ENCODE data around the gene TTLL12. TPM values are rescaled to one million over a fixed set of nuclear protein-coding genes. Genes with fewer than 3 reads are reported as not detected.
A peak's percentile ranks its signal among the peaks of the same experiment; 100 is the strongest.

Gene TTLL12
- total RNA-seq, 2 experiments from 2014 or later = 104 to 106 TPM

DNA sequence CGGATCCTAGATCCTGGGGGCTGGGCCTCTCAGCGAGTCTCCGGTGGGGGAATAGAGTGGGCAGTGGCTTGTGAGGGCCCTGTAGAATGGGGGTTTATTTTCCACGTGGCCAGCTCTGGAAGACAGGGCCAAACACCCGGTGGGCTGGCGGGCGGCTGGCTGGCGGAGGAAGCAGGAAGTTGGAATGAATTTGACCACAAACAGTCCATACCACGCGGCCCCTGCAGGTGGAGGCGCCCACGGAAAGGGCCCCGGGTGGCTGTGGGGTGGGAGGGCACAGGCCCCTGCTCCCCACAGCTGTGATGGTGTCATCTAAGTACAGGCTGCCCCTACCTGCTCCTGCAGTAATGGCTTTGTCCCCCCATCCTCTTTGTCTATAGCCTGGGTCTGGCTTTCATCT, 58.8 kb downstream of the TTLL12 start:
- Mint-ChIP-seq H3K4me3 (no peak overlapping the region), H3K36me3 (peaks cover 2% of the 10 kb centered on the region), H3K27me3 (no peaks in the 10 kb centered on the region), H3K27ac (peak overlapping the region; percentile 25), H3K4me1 (peaks cover 8% of the 10 kb centered on the region), H3K9me3 (no peaks in the 10 kb centered on the region)
- DNase-seq = no peak

DNA sequence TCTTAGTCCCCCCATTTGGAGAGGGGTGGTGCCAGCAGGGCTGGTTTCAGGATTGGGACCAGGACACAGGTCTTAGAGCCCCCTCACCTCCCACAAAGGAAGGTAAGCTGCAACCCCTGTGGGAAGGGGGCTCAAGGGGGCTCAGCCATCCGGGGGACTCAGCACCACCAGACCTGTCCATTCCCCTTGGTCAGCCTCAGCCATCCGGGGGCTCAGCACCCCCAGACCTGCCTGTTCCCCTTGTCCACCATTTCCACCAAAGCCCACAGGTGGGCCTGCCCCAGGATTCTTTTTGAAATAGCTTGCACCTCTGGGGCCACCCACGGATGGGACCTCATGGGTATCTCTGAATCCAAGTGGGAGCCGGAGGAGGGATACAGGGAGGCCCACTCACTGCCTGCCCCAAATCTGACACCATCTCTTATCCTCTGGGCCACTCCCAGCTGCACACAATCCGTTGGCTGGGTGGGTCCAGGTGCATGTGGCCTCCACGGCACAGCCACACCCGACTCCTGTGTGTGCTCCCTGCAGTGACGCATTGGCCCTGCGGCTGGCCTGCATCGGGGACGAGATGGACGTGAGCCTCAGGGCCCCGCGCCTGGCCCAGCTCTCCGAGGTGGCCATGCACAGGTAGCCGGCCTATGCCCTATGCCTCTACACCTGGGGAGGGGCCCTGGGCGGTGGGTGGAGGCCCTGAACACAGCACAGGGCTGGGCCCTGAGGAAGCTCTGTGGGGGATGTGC, 59.6 kb downstream of the TTLL12 start:
- peaks cover 2% of the 10 kb centered on the region for H3K36me3 Mint-ChIP-seq
- no peak overlapping the region for H3K27ac Mint-ChIP-seq

DNA sequence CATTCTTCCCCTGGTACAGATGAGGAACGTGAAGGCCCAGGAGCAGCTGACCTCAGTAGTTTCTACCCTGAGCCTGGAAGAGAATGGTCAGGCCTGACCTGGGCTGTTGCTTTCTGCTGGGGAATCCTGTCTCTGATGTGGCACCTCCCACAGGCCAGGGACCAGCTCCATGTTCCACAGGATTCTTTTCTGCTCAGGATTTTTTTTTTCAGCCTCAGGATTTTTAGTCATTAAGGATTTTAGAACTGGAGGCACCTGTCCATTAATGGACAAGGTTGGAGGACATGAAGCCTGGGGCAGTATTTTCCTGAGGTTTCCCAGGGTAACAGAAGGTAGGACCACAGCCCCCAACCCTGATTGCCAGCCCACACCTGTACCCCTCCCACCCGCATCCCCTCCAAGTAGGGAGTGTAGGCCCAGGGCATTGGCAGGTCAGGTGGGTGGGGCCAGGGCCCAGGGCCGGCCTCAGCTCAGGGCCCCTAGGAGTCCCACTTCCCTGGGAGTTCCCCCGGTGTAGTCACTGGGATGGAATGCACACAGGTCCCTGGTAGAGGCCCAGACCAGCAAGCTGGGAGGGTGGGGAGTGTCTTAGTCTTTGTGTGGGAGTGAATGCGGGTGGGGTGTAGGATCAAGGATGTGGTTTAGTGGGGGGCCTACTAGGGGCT, 60.3 kb downstream of the TTLL12 start:
- H3K27me3 Mint-ChIP-seq = no peaks in the 10 kb centered on the region
- no peaks in the 10 kb centered on the region for H3K9me3 Mint-ChIP-seq
- no peak for DNase-seq
- peaks cover 8% of the 10 kb centered on the region for H3K4me1 Mint-ChIP-seq
- no peak overlapping the region for H3K27ac Mint-ChIP-seq
- H3K36me3 Mint-ChIP-seq = no peaks in the 10 kb centered on the region
- H3K4me3 Mint-ChIP-seq = no peak overlapping the region

More for the DNA sequence above, 59.6 kb downstream of the TTLL12 start:
- Mint-ChIP-seq H3K27me3 (no peaks in the 10 kb centered on the region), H3K9me3 (no peaks in the 10 kb centered on the region), H3K4me3 (no peak overlapping the region), H3K4me1 (peaks cover 8% of the 10 kb centered on the region)
- no peak for DNase-seq

DNA sequence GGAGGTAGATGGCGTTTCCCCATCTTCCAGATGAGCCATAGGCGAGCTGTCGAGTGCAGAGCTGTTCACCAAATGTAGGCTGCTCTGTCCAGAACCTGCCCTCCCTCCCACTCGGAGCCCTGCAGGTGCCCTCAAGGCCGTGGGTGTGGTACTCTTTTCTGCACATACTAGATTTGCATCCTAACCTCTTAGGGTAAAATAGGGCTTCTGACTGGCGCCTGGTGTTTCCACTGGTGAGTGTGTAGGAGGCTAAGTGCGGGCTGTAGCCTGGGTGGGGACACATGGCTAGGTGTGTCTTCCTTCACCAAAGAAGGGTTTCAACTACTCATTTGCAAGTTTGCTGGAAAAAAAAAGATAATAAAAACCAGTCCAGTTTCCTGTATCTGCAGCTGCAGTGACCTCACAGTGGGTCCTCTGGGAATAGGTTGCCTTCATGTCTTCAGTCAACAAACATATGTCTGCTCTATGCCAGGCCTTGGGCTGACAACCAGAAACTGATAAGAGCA, 67.9 kb downstream of the TTLL12 start:
- H3K27ac Mint-ChIP-seq = no peak overlapping the region
- no peaks in the 10 kb centered on the region for H3K27me3 Mint-ChIP-seq
- no peak overlapping the region for H3K4me3 Mint-ChIP-seq
- H3K36me3 Mint-ChIP-seq = no peaks in the 10 kb centered on the region
- no peak for DNase-seq
- no peaks in the 10 kb centered on the region for H3K4me1 Mint-ChIP-seq
- no peaks in the 10 kb centered on the region for H3K9me3 Mint-ChIP-seq

DNA sequence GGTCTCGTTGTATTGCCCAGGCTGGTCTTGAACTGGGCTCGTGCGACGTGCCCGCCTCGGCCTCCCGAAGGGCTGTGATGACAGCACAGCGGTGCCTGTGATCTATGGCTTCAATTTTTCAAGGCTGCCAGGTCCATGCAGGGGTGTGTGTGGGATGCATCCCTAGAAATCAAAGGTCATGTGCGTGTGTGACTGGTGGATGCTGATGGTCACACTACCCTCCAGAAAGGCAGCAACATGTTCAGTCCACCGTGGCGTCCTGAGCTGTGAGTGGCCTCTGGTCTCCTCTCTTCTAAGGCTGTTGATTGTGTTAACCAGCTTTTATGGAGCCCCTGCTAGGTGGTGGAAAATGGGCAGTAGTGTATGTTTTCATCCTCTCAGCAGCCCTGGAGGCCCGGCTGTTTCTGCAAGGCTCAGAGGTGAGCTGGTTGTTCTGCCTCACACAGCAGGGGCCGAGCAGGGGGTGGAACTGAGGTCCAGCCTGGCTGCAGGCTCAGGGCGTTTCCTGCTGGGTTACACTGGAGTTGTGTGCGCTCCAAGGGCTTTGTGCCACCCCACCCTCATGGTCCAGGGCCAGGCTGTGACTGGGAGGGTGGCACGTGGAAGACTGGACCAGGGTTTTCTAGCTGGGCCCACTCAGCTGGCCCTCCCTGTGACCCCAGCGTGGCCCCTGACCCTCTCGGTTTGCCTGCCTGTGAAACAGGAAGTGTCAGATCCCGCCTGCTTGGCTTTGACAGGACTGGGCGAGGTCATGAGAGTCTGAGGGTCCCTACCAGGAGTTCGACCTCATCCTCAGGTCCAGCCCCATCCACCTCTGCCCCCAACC, 68.7 kb downstream of the TTLL12 start:
- Mint-ChIP-seq H3K36me3 (no peaks in the 10 kb centered on the region), H3K4me3 (no peak overlapping the region), H3K4me1 (no peaks in the 10 kb centered on the region), H3K9me3 (no peaks in the 10 kb centered on the region), H3K27ac (no peak overlapping the region), H3K27me3 (no peaks in the 10 kb centered on the region)
- no peak for DNase-seq

DNA sequence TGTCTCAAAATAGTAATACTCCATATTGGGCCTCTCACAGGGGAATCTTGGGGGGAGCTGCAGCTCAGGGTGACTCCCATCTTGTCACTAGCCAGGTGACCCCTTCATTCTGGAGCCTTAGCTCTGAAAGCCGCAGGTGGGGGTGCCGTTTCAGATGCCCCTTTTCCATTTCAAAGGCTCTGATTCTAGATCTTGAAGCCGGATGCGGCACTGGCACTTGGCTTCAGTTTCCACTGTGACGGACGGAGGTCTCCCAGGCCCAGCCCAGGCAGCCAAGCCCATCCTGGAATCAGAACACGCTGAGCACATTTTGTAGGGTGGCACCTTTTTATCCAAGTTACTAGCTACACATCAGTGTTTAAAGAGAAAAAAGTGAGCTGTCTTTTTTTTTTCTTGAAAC, 70.0 kb downstream of the TTLL12 start:
- H3K9me3 Mint-ChIP-seq = no peaks in the 10 kb centered on the region
- no peak overlapping the region for H3K4me3 Mint-ChIP-seq
- no peaks in the 10 kb centered on the region for H3K27me3 Mint-ChIP-seq
- no peaks in the 10 kb centered on the region for H3K4me1 Mint-ChIP-seq
- no peak overlapping the region for H3K27ac Mint-ChIP-seq
- DNase-seq = no peak
- H3K36me3 Mint-ChIP-seq = no peaks in the 10 kb centered on the region

Other genes starting within 250 kb of the TTLL12 start
- 10 to 100 TPM; 30.2 to 34.6 TPM for gene PACSIN2, start 172.0 kb downstream of the TTLL12 start, total RNA-seq
- 1 to 10 TPM; 3.9 to 4.2 TPM for gene TTLL1, start 97.7 kb downstream of the TTLL12 start, total RNA-seq
- gene BIK, start 76.4 kb downstream of the TTLL12 start, total RNA-seq = 1 to 10 TPM; 2.2 to 3.3 TPM
- 10 to 100 TPM; 28.0 to 29.1 TPM for gene MCAT, start 43.7 kb downstream of the TTLL12 start, total RNA-seq
- gene TSPO, start 35.6 kb downstream of the TTLL12 start, total RNA-seq = 100 to 1,000 TPM; 101 to 115 TPM
- gene SCUBE1, start 156.2 kb upstream of the TTLL12 start, total RNA-seq = under 1 TPM; 0.08 to 0.23 TPM
- not detected for gene MPPED1, start 224.9 kb upstream of the TTLL12 start, total RNA-seq